Adrenal gland (tissue), 12 donors: ENCODE data around the gene DAAM2. TPM values are rescaled to one million over a fixed set of nuclear protein-coding genes. Genes with fewer than 3 reads are reported as not detected.
A peak's percentile ranks its signal among the peaks of the same experiment; 100 is the strongest.

Source experiments
- DNase-seq, 7 donors: peaks; one replicate each; pipeline ENCODE4 v3.0.0-alpha.2; 2019 to 2020
- H3K27ac ChIP-seq, 5 donors: fragments of 200-600 bp; sonication (generic) in 4 of 5; 1 replicate in 3 of 5; 2 replicates in 2 of 5; pipeline versions ENCODE4 v1.5.1 to v1.8.0; 2016 to 2020; ENCODE audit warnings: mild to moderate bottlenecking in 1 of 5
- H3K27me3 ChIP-seq: fragments of 200-600 bp; 2 replicates; pipeline ENCODE4 v1.8.0; 2021
- H3K36me3 ChIP-seq, 2 donors: fragments of 200-600 bp; replicated peaks in 1 of 2; 1 replicate in 1 of 2; 2 replicates in 1 of 2; pipeline versions ENCODE4 v1.5.1 to v1.8.0; 2018 to 2022
- H3K4me1 ChIP-seq, 2 donors: fragments of 200-600 bp; replicated peaks in 1 of 2; 1 replicate in 1 of 2; 2 replicates in 1 of 2; pipeline versions ENCODE4 v1.5.1 to v1.8.0; 2018 to 2021
- H3K4me3 ChIP-seq, 4 donors: fragments of 200-600 bp; sonication (generic) in 3 of 4; one replicate each; pipeline ENCODE4 v1.5.1; 2016 to 2018
- H3K9me3 ChIP-seq, 3 donors: fragments of 200-600 bp; sonication (generic) in 1 of 3; replicated peaks in 1 of 3; 1 replicate in 2 of 3; 2 replicates in 1 of 3; pipeline versions ENCODE4 v1.5.1 to v1.8.0; 2016 to 2021
- POLR2A ChIP-seq, 2 donors: fragments of 450-650 bp; IDR thresholded peaks; one replicate each; pipeline ENCODE4 v1.6.1; 2017; ENCODE audit warnings: antibody characterized with exemption in 2 of 2, mild to moderate bottlenecking in 2 of 2, moderate library complexity in 1 of 2
- WGBS, 4 donors: extraction: QIAGEN DNeasy Blood & Tissue Kit in 2 of 4; methylation state at CpG; one replicate each; pipeline versions ENCODE4 v1.1.5 to v1.1.7; 2013 to 2017; 5-methylcytosine and 5-hydroxymethylcytosine counted together
- intact Hi-C, 2 donors: fragments of 100-400 bp; cut with DNase I; formaldehyde crosslinking; loops; one replicate each; pipeline versions ENCODE4 v1.14.1 to v1.15.0; 2022 to 2023
- polyA plus RNA-seq, 3 donors: library from polyadenylated mRNA; stranded (reverse); fragments of 200-250 nt in 2 of 3; fragments of 350-450 nt in 1 of 3; fragmentation: Illumina TruSeq in 1 of 3; extraction: RNeasy Lipid Tissue Mini Kit (QIAGEN cat#74804) in 1 of 3; gene quantifications; one replicate each; pipeline ENCODE4 v1.2.3, GENCODE V29; 2013 to 2014
- total RNA-seq, 9 donors: library from RNA; depleted of rRNA in 4 of 9; stranded (reverse); fragments of >200 nt in 4 of 9; fragments of 120-200 nt in 1 of 9; fragmentation: NEBNext Ultra II Directional in 1 of 9; extraction: Animal tissue kit (Norgen Biotek cat#: 25700) in 1 of 9; gene quantifications; one replicate each; pipeline versions ENCODE4 v1.1.0 to v1.2.4, GENCODE V29; 2013 to 2023
- TF ChIP-seq, protein P1 (sequence below), 6 experiments: fragments of 450-650 bp in 4 of 6; fragments of 200-600 bp in 2 of 6; sonication (generic) in 1 of 6; IDR thresholded peaks; 1 replicate in 5 of 6; 2 replicates in 1 of 6; pipeline versions ENCODE4 v1.5.1 to v1.8.0; 2016 to 2021; ENCODE audit warnings: antibody characterized with exemption in 6 of 6, mild to moderate bottlenecking in 2 of 6, moderate library complexity in 1 of 6
- donor health status: healthy with polysubstance abuse.
- donor health status: Bipolar disorder and iron deficiency.
- donor health status: DM: yes; HTN: yes; CAD: no.
- donor health status: DM: no; HTN: no; CAD: no.
- donor health status: DM: no; HTN: no; CAD: no.
- donor health status: DM: yes; HTN: yes; CAD: no.

The DAAM2 gene
- total and polyA plus RNA-seq, 12 donors: 28.1 to 72.1 (median 53.2) TPM

DNA sequence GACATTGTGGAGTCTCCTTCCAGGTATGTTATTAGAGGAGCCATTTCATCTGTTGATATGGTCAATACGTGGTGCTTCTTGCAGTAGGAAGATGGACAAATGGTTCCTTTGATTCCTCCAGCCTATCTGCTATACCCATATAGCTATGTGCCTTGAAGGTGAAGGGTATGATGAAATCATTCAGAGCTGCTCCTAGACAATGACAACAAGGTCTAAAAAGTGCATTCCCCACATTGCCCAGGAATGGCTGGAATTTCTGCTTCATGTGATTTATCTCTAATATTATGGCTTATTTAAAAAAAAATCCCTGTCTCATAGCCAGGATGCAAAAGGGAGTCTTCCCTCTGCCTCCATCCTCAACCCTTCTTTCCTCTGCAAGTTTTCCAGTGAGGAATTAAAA is 14.1 kb downstream of the DAAM2 start:
- intact Hi-C loops: no loop called here
- H3K36me3 ChIP-seq: no peaks in the 10 kb centered on the region
- H3K27me3 ChIP-seq: no peaks in the 10 kb centered on the region
- H3K27ac ChIP-seq: no peak overlapping the region
- H3K9me3 ChIP-seq: no peaks in the 10 kb centered on the region
- peaks cover 4 to 37% of the 10 kb centered on the region in 2 donors for H3K4me1 ChIP-seq
- whole genome bisulfite sequencing, 4 donors: 72 to 83% (median 78%) methylated on average over 1 of the region's 1 CpG
- DNase-seq: no peak
- no peak for TF ChIP-seq POLR2A (IDR thresholded peaks at IDR 0.05)
- TF ChIP-seq, protein P1, sequence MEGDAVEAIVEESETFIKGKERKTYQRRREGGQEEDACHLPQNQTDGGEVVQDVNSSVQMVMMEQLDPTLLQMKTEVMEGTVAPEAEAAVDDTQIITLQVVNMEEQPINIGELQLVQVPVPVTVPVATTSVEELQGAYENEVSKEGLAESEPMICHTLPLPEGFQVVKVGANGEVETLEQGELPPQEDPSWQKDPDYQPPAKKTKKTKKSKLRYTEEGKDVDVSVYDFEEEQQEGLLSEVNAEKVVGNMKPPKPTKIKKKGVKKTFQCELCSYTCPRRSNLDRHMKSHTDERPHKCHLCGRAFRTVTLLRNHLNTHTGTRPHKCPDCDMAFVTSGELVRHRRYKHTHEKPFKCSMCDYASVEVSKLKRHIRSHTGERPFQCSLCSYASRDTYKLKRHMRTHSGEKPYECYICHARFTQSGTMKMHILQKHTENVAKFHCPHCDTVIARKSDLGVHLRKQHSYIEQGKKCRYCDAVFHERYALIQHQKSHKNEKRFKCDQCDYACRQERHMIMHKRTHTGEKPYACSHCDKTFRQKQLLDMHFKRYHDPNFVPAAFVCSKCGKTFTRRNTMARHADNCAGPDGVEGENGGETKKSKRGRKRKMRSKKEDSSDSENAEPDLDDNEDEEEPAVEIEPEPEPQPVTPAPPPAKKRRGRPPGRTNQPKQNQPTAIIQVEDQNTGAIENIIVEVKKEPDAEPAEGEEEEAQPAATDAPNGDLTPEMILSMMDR (IDR thresholded peaks at IDR 0.05): no peak
- H3K4me3 ChIP-seq: no peak overlapping the region

DNA sequence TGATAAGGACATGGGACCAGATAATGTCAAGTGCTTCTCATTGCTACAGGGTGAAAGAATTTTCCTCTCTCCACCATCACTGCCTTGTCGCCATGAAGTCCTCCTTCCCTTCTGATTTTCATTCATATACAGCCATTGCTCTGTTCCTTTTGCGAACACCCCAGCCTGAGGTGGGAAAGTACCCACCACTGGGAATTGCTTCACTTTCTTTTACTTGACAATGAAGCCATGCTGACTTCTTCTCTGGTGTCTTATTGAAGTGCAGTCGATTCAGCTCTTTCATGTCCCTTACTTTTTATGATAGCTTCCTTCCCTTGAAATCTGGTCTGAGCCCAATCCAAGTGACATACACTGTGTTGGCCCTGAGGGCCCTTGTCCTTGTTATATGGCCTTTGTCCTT is 16.2 kb downstream of the DAAM2 start:
- Histone ChIP-seq H3K36me3 (no peaks in the 10 kb centered on the region), H3K4me1 (peaks cover 4 to 24% of the 10 kb centered on the region in 2 donors), H3K27me3 (no peaks in the 10 kb centered on the region), H3K9me3 (no peaks in the 10 kb centered on the region), H3K27ac (no peak overlapping the region), H3K4me3 (no peak overlapping the region)
- 70 to 83% (median 78%) methylated on average over 3 of the region's 3 CpGs for WGBS, 4 donors
- TF ChIP-seq, protein P1 (IDR thresholded peaks at IDR 0.05): no peak
- TF ChIP-seq POLR2A (IDR thresholded peaks at IDR 0.05): no peak
- peak in 1 of 7 donors; percentile 7 for DNase-seq
- intact Hi-C loops: no loop called here

DNA sequence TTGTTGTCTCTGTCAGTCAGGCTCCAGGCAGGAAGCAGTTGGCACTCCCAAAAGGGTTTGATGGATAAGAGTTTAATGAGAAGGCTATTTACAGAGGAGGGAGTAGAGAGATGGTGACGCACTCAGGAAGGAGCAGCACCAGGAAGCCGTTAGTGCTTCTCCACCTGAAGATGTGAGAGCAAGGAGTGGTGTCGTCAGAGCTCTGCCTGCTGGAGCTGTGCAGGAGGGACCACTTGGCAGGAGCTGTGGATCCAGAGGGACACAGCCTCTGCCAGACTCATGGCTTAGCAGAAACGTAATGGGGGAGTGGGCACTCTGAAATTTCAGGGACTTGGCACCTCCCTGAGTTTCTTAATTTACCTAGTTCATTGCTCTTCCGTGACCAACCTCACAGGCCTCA is 16.8 kb downstream of the DAAM2 start:
- Histone ChIP-seq H3K4me1 (peaks cover 0 to 25% of the 10 kb centered on the region in 2 donors), H3K27me3 (no peaks in the 10 kb centered on the region), H3K4me3 (no peak overlapping the region), H3K36me3 (no peaks in the 10 kb centered on the region), H3K9me3 (no peaks in the 10 kb centered on the region), H3K27ac (peak overlapping the region in 1 of 5 donors; percentile 39)
- 59 to 72% (median 64%) methylated on average over 5 of the region's 5 CpGs for WGBS, 4 donors
- intact Hi-C loops: no loop called here
- TF ChIP-seq, protein P1 (IDR thresholded peaks at IDR 0.05): no peak
- TF ChIP-seq POLR2A (IDR thresholded peaks at IDR 0.05): no peak
- DNase-seq: peak in 1 of 7 donors; percentile 9

DNA sequence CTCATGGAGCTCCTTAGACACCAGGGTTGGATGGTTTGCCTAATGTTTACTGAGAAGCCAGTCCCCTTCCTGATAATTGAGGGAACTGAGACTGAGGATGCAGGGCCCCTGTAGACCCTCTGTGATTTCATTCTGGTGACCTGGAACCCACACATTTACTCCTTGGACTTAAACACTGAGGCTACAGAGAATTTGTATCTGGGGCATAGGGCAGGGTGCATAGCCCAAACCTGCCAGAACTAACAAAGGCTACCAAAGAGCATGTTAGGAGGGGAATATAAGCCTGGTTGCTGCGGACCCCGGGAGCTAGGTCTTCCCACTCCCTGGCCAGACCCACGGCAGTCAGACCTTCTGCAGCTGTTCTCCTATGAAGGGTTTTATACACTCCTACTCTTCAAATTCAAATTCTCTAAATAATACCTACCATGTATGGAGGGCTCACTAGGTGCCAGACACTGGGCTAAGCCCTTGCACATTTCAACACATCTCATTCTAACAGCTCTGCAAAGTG is 19.7 kb downstream of the DAAM2 start:
- DNase-seq: no peak
- intact Hi-C loops: no loop called here
- H3K4me3 ChIP-seq: no peak overlapping the region
- peak overlapping the region in 1 of 5 donors; percentile 77 for H3K27ac ChIP-seq
- WGBS, 4 donors: 53 to 91% (median 85%) methylated on average over 1 to 3 of the region's 3 CpGs
- H3K9me3 ChIP-seq: no peaks in the 10 kb centered on the region
- no peaks in the 10 kb centered on the region for H3K36me3 ChIP-seq
- peaks cover 0 to 21% of the 10 kb centered on the region in 2 donors for H3K4me1 ChIP-seq
- no peaks in the 10 kb centered on the region for H3K27me3 ChIP-seq
- TF ChIP-seq, protein P1 (IDR thresholded peaks at IDR 0.05): no peak
- TF ChIP-seq POLR2A (IDR thresholded peaks at IDR 0.05): no peak
